Measurements from ENCODE around the gene PNRC2.
A peak's percentile ranks its signal among the peaks of the same experiment; 100 is the strongest.
"Not testable (repeated sequence)": the region's sequence is repeated elsewhere in the genome, so short reads cannot be mapped to it uniquely, and the experiment has no call there.

The PNRC2 gene

GRCh38 chr1:23957096-23957495 is 2.5 kb upstream of the PNRC2 start:
- DNase-seq = no peak

GRCh38 chr1:23958040-23958809 is 1.4 kb upstream of the PNRC2 start:
- not testable (repeated sequence) for DNase-seq

- peak; percentile 87 for DNase-seq
Measured at GRCh38 chr1:23958810-23959460, 693 bp upstream of the PNRC2 start.

- DNase-seq = no peak
Measured at GRCh38 chr1:23960291-23961020, 828 bp downstream of the PNRC2 start.

- no peak for DNase-seq
Measured at GRCh38 chr1:23963617-23964234, 4.1 kb downstream of the PNRC2 start.

- no peak for DNase-seq
Measured at GRCh38 chr1:23964235-23964668, 4.6 kb downstream of the PNRC2 start.

- no peak for DNase-seq
Measured at GRCh38 chr1:23964790-23965740, 5.4 kb downstream of the PNRC2 start.

- no peak for DNase-seq
Measured at GRCh38 chr1:23966973-23967493, 7.4 kb downstream of the PNRC2 start.

GRCh38 chr1:23967871-23968270 is 8.2 kb downstream of the PNRC2 start:
- no peak for DNase-seq

- no peak for DNase-seq
Measured at GRCh38 chr1:23977187-23977853, 17.7 kb downstream of the PNRC2 start.

GRCh38 chr1:23977854-23978191 is 18.2 kb downstream of the PNRC2 start:
- no peak for DNase-seq

GRCh38 chr1:23978805-23979204 is 19.2 kb downstream of the PNRC2 start:
- no peak for DNase-seq

- no peak for DNase-seq
Measured at GRCh38 chr1:23979387-23979880, 19.8 kb downstream of the PNRC2 start.

GRCh38 chr1:23979881-23980727 is 20.5 kb downstream of the PNRC2 start, which contains the start of gene SRSF10:
Gene SRSF10 (minus strand): TSS chr1:23980327. CDS start chr1:23980255, 72 bp downstream.
- DNase-seq = peak; percentile 96

- no peak for DNase-seq
Measured at GRCh38 chr1:23980728-23981070, 21.1 kb downstream of the PNRC2 start.

GRCh38 chr1:23984417-23985186 is 25.0 kb downstream of the PNRC2 start:
- DNase-seq = no peak

- DNase-seq = not testable (repeated sequence)
Measured at GRCh38 chr1:23987038-23987437, 27.4 kb downstream of the PNRC2 start.

GRCh38 chr1:23989263-23989662 is 29.6 kb downstream of the PNRC2 start:
- no peak for DNase-seq

- not testable (repeated sequence) for DNase-seq
Measured at GRCh38 chr1:23992011-23992410, 32.4 kb downstream of the PNRC2 start.

All from NCI-H1417 treated with DMSO at 0.1 percent for 48 hours (cell line).